IMR-90 (cell line): Measurements from ENCODE around the gene CAPS. TPM values are rescaled to one million over a fixed set of nuclear protein-coding genes. Genes with fewer than 3 reads are reported as not detected.
A peak's percentile ranks its signal among the peaks of the same experiment; 100 is the strongest.

Experiments
- ATAC-seq: fragments of 200-7000 bp; cut with Tn5 transposase; 2 replicates; pipeline ENCODE4 v1.9.1; 2020; ENCODE audit warnings: low read depth, mild to moderate bottlenecking, moderate library complexity
- BruUV-seq: library from RNA; stranded (reverse); fragments of 400-500 nt; replicated peaks from 2 replicates; lab custom pipeline; 2021; lab: Mats Ljungman, UMichigan
- CTCF ChIA-PET: fragments of 300-600 bp; formaldehyde crosslinking; extraction: SDS; loops from one replicate; lab custom pipeline; 2021; ENCODE audit warnings: antibody characterized with exemption; lab: Yijun Ruan, JAX
- POLR2A ChIA-PET: fragments of 300-600 bp; sonication (Branson Sonifier 250); formaldehyde crosslinking; loops from one replicate; lab custom pipeline; 2022; ENCODE audit warnings: antibody characterized with exemption; ENCODE audit not compliant: unreplicated experiment; lab: Charles Lee
- DNase-seq: peaks from one replicate; pipeline ENCODE4 v3.0.0; 2013
- H2AFZ ChIP-seq: replicated peaks from 2 replicates; pipeline ENCODE3; 2013; ENCODE audit warnings: low read length, mild to moderate bottlenecking; ENCODE audit not compliant: poor library complexity
- H2AK5ac ChIP-seq: 2 replicates; pipeline ENCODE4 v1.6.1; 2013; ENCODE audit warnings: low read depth, low read length, inconsistent platforms
- H2AK9ac ChIP-seq: replicated peaks from 2 replicates; pipeline ENCODE3; 2013; ENCODE audit warnings: mild to moderate bottlenecking, low read depth, low read length, moderate library complexity; ENCODE audit not compliant: poor library complexity
- H2BK120ac ChIP-seq: 2 replicates; pipeline ENCODE4 v1.6.1; 2013; ENCODE audit warnings: low read depth, low read length, inconsistent platforms
- H2BK15ac ChIP-seq: 3 replicates; pipeline ENCODE4 v1.6.1; 2013; ENCODE audit warnings: low read depth, low read length, inconsistent platforms
- H2BK20ac ChIP-seq: 2 replicates; pipeline ENCODE4 v1.6.1; 2013; ENCODE audit warnings: low read depth, mild to moderate bottlenecking, inconsistent platforms, low read length, moderate library complexity
- H2BK5ac ChIP-seq: 2 replicates; pipeline ENCODE4 v1.6.1; 2013; ENCODE audit warnings: mild to moderate bottlenecking, low read depth, low read length, inconsistent platforms; ENCODE audit not compliant: poor library complexity, severe bottlenecking
- H3K14ac ChIP-seq: replicated peaks from 2 replicates; pipeline ENCODE4 v1.6.1; 2013; ENCODE audit warnings: low read depth, low read length, inconsistent platforms
- H3K18ac ChIP-seq: 2 replicates; pipeline ENCODE4 v1.6.1; 2013; ENCODE audit warnings: low read depth, low read length, control low read depth
- H3K23ac ChIP-seq: 2 replicates; pipeline ENCODE4 v1.6.1; 2013; ENCODE audit warnings: low read depth, low read length, inconsistent platforms
- H3K27ac ChIP-seq: 2 replicates; pipeline ENCODE4 v1.5.1; 2013; ENCODE audit warnings: mild to moderate bottlenecking, control low read depth, low read length; ENCODE audit not compliant: insufficient read depth
- H3K27me3 ChIP-seq: 2 replicates; pipeline ENCODE4 v1.6.1; 2013; ENCODE audit warnings: low read length; ENCODE audit not compliant: control insufficient read depth, insufficient read depth
- H3K36me3 ChIP-seq: 2 replicates; pipeline ENCODE4 v1.6.1; 2013; ENCODE audit warnings: low read length, mixed read lengths; ENCODE audit not compliant: control insufficient read depth, insufficient read depth
- H3K4ac ChIP-seq: 2 replicates; pipeline ENCODE4 v1.6.1; 2013; ENCODE audit warnings: low read depth, low read length, inconsistent platforms
- H3K4me1 ChIP-seq: 2 replicates; pipeline ENCODE4 v1.6.1; 2013; ENCODE audit warnings: low read length, mixed read lengths; ENCODE audit not compliant: control insufficient read depth, insufficient read depth
- H3K4me2 ChIP-seq: 2 replicates; pipeline ENCODE4 v1.6.1; 2013; ENCODE audit warnings: low read depth, mild to moderate bottlenecking, control low read depth, low read length, moderate library complexity
- H3K4me3 ChIP-seq: 2 replicates; pipeline ENCODE4 v1.5.1; 2013; ENCODE audit warnings: low read depth, mild to moderate bottlenecking, control low read depth, low read length, moderate library complexity; ENCODE audit not compliant: insufficient read depth
- H3K56ac ChIP-seq: 2 replicates; pipeline ENCODE4 v1.6.1; 2013; ENCODE audit warnings: low read length, inconsistent platforms; ENCODE audit not compliant: insufficient read depth; ENCODE audit errors: extremely low read depth
- H3K79me1 ChIP-seq, 2 experiments: 2 replicates each; pipeline ENCODE4 v1.6.1; 2013; ENCODE audit warnings: low read length in 2 of 2, inconsistent platforms in 1 of 2, low read depth in 1 of 2
- H3K9ac ChIP-seq: 2 replicates; pipeline ENCODE4 v1.6.1; 2013; ENCODE audit warnings: low read depth, low read length, control low read depth
- H3K9me1 ChIP-seq: 2 replicates; pipeline ENCODE4 v1.6.1; 2013; ENCODE audit warnings: low read length, inconsistent platforms; ENCODE audit not compliant: insufficient read depth
- H3K9me3 ChIP-seq: 2 replicates; pipeline ENCODE4 v1.6.1; 2013; ENCODE audit warnings: low read length; ENCODE audit not compliant: control insufficient read depth, insufficient read depth
- H4K20me1 ChIP-seq: 2 replicates; pipeline ENCODE4 v1.6.1; 2013; ENCODE audit warnings: low read length, inconsistent platforms; ENCODE audit not compliant: insufficient read depth
- H4K5ac ChIP-seq: 2 replicates; pipeline ENCODE4 v1.6.1; 2013; ENCODE audit warnings: mild to moderate bottlenecking, low read depth, low read length, control low read depth
- H4K8ac ChIP-seq, 2 experiments: 2 replicates each; pipeline ENCODE4 v1.6.1; 2013; ENCODE audit warnings: low read depth in 2 of 2, low read length in 2 of 2, control low read depth in 1 of 2, inconsistent platforms in 1 of 2
- H4K91ac ChIP-seq: 2 replicates; pipeline ENCODE4 v1.6.1; 2013; ENCODE audit warnings: low read depth, low read length, inconsistent platforms; ENCODE audit not compliant: insufficient read depth
- BHLHE40 ChIP-seq: fragments of 150-350 bp; IDR thresholded peaks from 2 replicates; pipeline ENCODE4 v1.6.1; 2016; ENCODE audit warnings: mild to moderate bottlenecking, low read depth, low read length
- CEBPB ChIP-seq: IDR thresholded peaks from 2 replicates; pipeline ENCODE4 v1.6.1; 2012; ENCODE audit warnings: low read depth, low read length, improper control_type of control experiment
- CHD1 ChIP-seq: IDR thresholded peaks from 2 replicates; pipeline ENCODE4 v1.6.1; 2012; ENCODE audit warnings: low read depth, low read length, improper control_type of control experiment
- ELK1 ChIP-seq: fragments of 150-350 bp; IDR thresholded peaks from 2 replicates; pipeline ENCODE4 v1.6.1; 2016; ENCODE audit warnings: low read depth, mild to moderate bottlenecking, low read length, moderate library complexity, borderline replicate concordance
- FOS ChIP-seq: fragments of 150-350 bp; IDR thresholded peaks from 2 replicates; pipeline ENCODE4 v1.6.1; 2016; ENCODE audit warnings: low read depth, low read length
- MAFK ChIP-seq: IDR thresholded peaks from 2 replicates; pipeline ENCODE4 v1.6.1; 2012; ENCODE audit warnings: low read depth, low read length, improper control_type of control experiment
- MAZ ChIP-seq: IDR thresholded peaks from 2 replicates; pipeline ENCODE4 v1.6.1; 2012; ENCODE audit warnings: low read depth, mild to moderate bottlenecking, low read length, improper control_type of control experiment, moderate library complexity, borderline replicate concordance
- MXI1 ChIP-seq: IDR thresholded peaks from 2 replicates; pipeline ENCODE4 v1.6.1; 2012; ENCODE audit warnings: low read depth, mild to moderate bottlenecking, low read length, moderate library complexity, borderline replicate concordance
- NFE2L2 ChIP-seq: fragments of 150-350 bp; IDR thresholded peaks from 2 replicates; pipeline ENCODE4 v1.6.1; 2016; ENCODE audit warnings: low read depth, mild to moderate bottlenecking, low read length
- POLR2A ChIP-seq: IDR thresholded peaks from 2 replicates; pipeline ENCODE4 v1.6.1; 2012; ENCODE audit warnings: mild to moderate bottlenecking, low read depth, low read length
- RAD21 ChIP-seq: IDR thresholded peaks from 2 replicates; pipeline ENCODE4 v1.6.1; 2012; ENCODE audit warnings: low read length, improper control_type of control experiment
- RCOR1 ChIP-seq: IDR thresholded peaks from 2 replicates; pipeline ENCODE4 v1.6.1; 2012; ENCODE audit warnings: mild to moderate bottlenecking, low read length, improper control_type of control experiment; ENCODE audit not compliant: insufficient replicate concordance
- RFX5 ChIP-seq: IDR thresholded peaks from 2 replicates; pipeline ENCODE4 v1.8.0; 2012; ENCODE audit warnings: low read depth, mild to moderate bottlenecking, low read length, moderate library complexity
- SMC3 ChIP-seq: fragments of 150-350 bp; IDR thresholded peaks from 2 replicates; pipeline ENCODE4 v1.6.1; 2016; ENCODE audit warnings: low read depth, mild to moderate bottlenecking, antibody characterized with exemption, low read length, moderate library complexity
- WGBS, 2 experiments: methylation state at CpG; one replicate each; pipeline versions ENCODE4 v1.1.5 to v1.1.7; 2013; ENCODE audit warnings: missing lambda C conversion rate in 2 of 2; ENCODE audit not compliant: insufficient read length in 1 of 2; ENCODE audit errors: extremely low coverage in 2 of 2; 5-methylcytosine and 5-hydroxymethylcytosine counted together
- dilution Hi-C: fragments of 300-500 bp; cut with HindIII; formaldehyde crosslinking; loops from one replicate; pipeline ENCODE4 v1.14.3; 2018; ENCODE audit warnings: low sequenced_read_pairs; ENCODE audit not compliant: unreplicated experiment
- in situ Hi-C: fragments of 300-500 bp; cut with MboI; formaldehyde crosslinking; loops from 3 replicates; pipeline ENCODE4 v1.14.3; 2019; ENCODE audit warnings: low sequenced_read_pairs, inconsistent platforms, mixed read lengths
- intact Hi-C: fragments of 100-400 bp; cut with micrococcal nuclease; formaldehyde crosslinking; loops from 2 replicates; pipeline ENCODE4 v1.10.0; 2022
- polyA plus RNA-seq, 3 experiments: library from polyadenylated mRNA; depleted of rRNA; stranded (reverse); fragments of >200 nt; gene quantifications; 2 replicates each; pipeline ENCODE4 v1.2.3, GENCODE V29; 2012; ENCODE audit warnings: low replicate concordance in 1 of 3
- total RNA-seq: library from RNA; depleted of rRNA; stranded (reverse); fragments of >200 nt; gene quantifications from 2 replicates; pipeline ENCODE4 v1.2.3, GENCODE V29; 2012
- TF ChIP-seq, protein P1 (sequence below): conservative IDR thresholded peaks from 2 replicates; pipeline ENCODE4 v1.5.1; 2012; ENCODE audit warnings: mild to moderate bottlenecking, low read depth, low read length, improper control_type of control experiment

CAPS gene
- total and polyA plus RNA-seq, 2 of the 4 experiments (the other 2 are of a cell fraction): 0.54 to 4.9 TPM

DNA sequence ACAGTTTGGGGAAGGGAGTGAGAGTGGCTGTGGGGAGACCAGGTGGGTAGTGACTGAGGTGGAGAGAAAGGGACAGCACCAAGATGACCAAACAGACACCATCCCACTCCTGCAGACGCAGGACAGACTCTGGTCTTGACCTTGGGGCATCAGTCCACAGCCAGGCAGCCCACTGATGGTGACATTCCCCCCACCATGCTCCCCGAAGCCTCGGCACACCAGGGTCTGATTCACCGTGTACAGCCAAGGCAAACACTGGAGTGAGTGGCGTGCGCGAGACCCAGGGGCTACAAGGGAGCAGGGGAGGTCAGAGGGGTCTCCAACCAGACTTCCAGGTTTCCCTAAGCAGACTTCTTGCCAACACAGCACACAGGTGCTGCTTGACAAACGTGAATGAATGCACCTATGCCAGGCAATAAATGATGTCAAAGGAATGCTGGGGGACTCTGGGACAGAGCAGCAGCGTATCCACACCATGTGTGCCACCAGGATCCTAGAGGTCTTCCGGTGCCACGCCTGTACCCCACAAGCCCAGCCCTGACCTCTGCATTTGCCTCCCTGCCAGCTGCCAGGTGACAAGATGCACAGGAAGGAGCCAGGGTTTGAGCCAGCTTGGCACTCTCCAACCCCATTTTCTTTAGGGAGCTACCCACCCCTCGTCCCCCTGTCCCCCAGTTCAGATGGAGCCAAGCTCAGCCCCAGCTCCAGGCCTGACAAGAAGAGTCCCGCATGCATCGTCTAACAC, 45.4 kb downstream of the CAPS start:
- Histone ChIP-seq H2AK5ac (peak overlapping the region; percentile 81), H4K91ac (peak overlapping the region; percentile 44; the same call in 1 of the 2 replicates), H3K9me3 (no peaks in the 10 kb centered on the region), H3K9ac (no peak overlapping the region), H3K79me1 (peaks cover 24 to 99% of the 10 kb centered on the region in 2 experiments), H2BK20ac (no peak overlapping the region), H3K4me3 (no peak overlapping the region), H2BK120ac (no peak overlapping the region), H3K27me3 (no peaks in the 10 kb centered on the region), H2AK9ac (no peak overlapping the region), H3K36me3 (peaks cover under 1% of the 10 kb centered on the region; the same call in 1 of the 2 replicates), H3K56ac (no peak overlapping the region), H3K4me1 (peaks cover 50% of the 10 kb centered on the region), H4K20me1 (peaks cover 93% of the 10 kb centered on the region), H3K9me1 (peaks cover 60% of the 10 kb centered on the region), H2BK5ac (no peak overlapping the region), H3K4ac (peak overlapping the region; percentile 69), H3K4me2 (no peak overlapping the region), H3K18ac (no peak overlapping the region; the same call in 1 of the 2 replicates), H3K27ac (peak overlapping the region; percentile 1; the same call in 1 of the 2 replicates), H4K5ac (no peak overlapping the region; the same call in 1 of the 2 replicates), H2BK15ac (peak overlapping the region; percentile 59; the same call in 1 of the 3 replicates), H3K14ac (peak overlapping the region; percentile 78), H3K23ac (peak overlapping the region; percentile 58; the same call in 1 of the 2 replicates), H2AFZ (peak overlapping the region; percentile 15), H4K8ac (peak overlapping the region in 1 of 2 experiments; percentile 12; a peak in 1 of 4 replicates)
- in situ Hi-C loops: no loop called here
- intact Hi-C loops: loop anchor here (10.0 kb wide), 1 partner anchor 155 kb away; the partner anchor contains the start of gene NRTN
- ATAC-seq: no peak
- no TSS peak for BruUV-seq
- ChIA-PET CTCF (no interaction called here), POLR2A (interaction anchor here (0.6 kb wide), 1 partner anchor 12 kb away, joined by 5 read pairs; no protein-coding TSS in a partner anchor)
- dilution Hi-C loops: no loop called here
- no peak for DNase-seq
- 83% methylated on average over 4 of the region's 14 CpGs; no CpG with 5 or more reads in 1 of the 2 experiments for WGBS, 2 experiments
- TF ChIP-seq ELK1 (no peak), FOS (no peak), SMC3 (no peak), RCOR1 (no peak), MXI1 (no peak), RAD21 (no peak), MAFK (no peak), BHLHE40 (no peak), POLR2A (no peak), CEBPB (no peak), MAZ (no peak), CHD1 (no peak), NFE2L2 (no peak), RFX5 (no peak)
- TF ChIP-seq, protein P1, sequence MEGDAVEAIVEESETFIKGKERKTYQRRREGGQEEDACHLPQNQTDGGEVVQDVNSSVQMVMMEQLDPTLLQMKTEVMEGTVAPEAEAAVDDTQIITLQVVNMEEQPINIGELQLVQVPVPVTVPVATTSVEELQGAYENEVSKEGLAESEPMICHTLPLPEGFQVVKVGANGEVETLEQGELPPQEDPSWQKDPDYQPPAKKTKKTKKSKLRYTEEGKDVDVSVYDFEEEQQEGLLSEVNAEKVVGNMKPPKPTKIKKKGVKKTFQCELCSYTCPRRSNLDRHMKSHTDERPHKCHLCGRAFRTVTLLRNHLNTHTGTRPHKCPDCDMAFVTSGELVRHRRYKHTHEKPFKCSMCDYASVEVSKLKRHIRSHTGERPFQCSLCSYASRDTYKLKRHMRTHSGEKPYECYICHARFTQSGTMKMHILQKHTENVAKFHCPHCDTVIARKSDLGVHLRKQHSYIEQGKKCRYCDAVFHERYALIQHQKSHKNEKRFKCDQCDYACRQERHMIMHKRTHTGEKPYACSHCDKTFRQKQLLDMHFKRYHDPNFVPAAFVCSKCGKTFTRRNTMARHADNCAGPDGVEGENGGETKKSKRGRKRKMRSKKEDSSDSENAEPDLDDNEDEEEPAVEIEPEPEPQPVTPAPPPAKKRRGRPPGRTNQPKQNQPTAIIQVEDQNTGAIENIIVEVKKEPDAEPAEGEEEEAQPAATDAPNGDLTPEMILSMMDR: no peak
